H1 (cell line): ENCODE results near the gene CASP9.

Experiments used
- BACH1 ChIP-seq: IDR thresholded peaks from 2 replicates; pipeline ENCODE4 v1.6.1; 2012; ENCODE audit warnings: low read length, improper control_type of control experiment
- CREB1 ChIP-seq: IDR thresholded peaks from 2 replicates; pipeline ENCODE4 v1.6.1; 2012; ENCODE audit warnings: inconsistent platforms
- EGR1 ChIP-seq: IDR thresholded peaks from 2 replicates; pipeline ENCODE4 v1.6.1; 2011; ENCODE audit warnings: low read depth, low read length, borderline replicate concordance
- EP300 ChIP-seq, 2 experiments: IDR thresholded peaks; 1 replicate in 1 of 2; 2 replicates in 1 of 2; pipeline ENCODE4 v1.6.1; 2011 to 2012; ENCODE audit warnings: low read depth in 2 of 2, low read length in 2 of 2, mild to moderate bottlenecking in 2 of 2, borderline replicate concordance in 1 of 2, inconsistent platforms in 1 of 2, moderate library complexity in 1 of 2
- HDAC6 ChIP-seq: IDR thresholded peaks from one replicate; pipeline ENCODE4 v1.7.1; 2012; ENCODE audit warnings: low read depth, mild to moderate bottlenecking, inconsistent platforms, low read length, moderate library complexity
- POLR2AphosphoS5 ChIP-seq: IDR thresholded peaks from 2 replicates; pipeline ENCODE4 v1.6.1; 2011; ENCODE audit warnings: low read depth, low read length
- RAD21 ChIP-seq, 2 experiments: IDR thresholded peaks in 1 of 2; conservative IDR thresholded peaks in 1 of 2; 2 replicates each; pipeline ENCODE4 v1.6.1; 2011; ENCODE audit warnings: low read depth in 2 of 2, low read length in 2 of 2, improper control_type of control experiment in 1 of 2, inconsistent platforms in 1 of 2, mild to moderate bottlenecking in 1 of 2, moderate library complexity in 1 of 2
- RNF2 ChIP-seq: fragments of 200-900, 300-1000 bp; sonication (generic); IDR thresholded peaks from 2 replicates; pipeline ENCODE4 v1.7.1; 2016; ENCODE audit warnings: borderline replicate concordance, low read depth, mild to moderate bottlenecking, antibody characterized with exemption, low read length; ENCODE audit not compliant: poor library complexity, severe bottlenecking; ENCODE audit errors: missing control alignments
- SIX5 ChIP-seq: IDR thresholded peaks from 2 replicates; pipeline ENCODE4 v1.6.1; 2011; ENCODE audit warnings: mild to moderate bottlenecking, low read depth, low read length
- SP1 ChIP-seq: IDR thresholded peaks from 2 replicates; pipeline ENCODE4 v1.6.1; 2011; ENCODE audit warnings: low read depth, low read length
- SP2 ChIP-seq: IDR thresholded peaks from 2 replicates; pipeline ENCODE4 v1.6.1; 2012; ENCODE audit warnings: mild to moderate bottlenecking, low read length, inconsistent platforms
- TAF1 ChIP-seq: IDR thresholded peaks from 2 replicates; pipeline ENCODE4 v1.6.1; 2011; ENCODE audit warnings: mild to moderate bottlenecking, low read depth, low read length
- TEAD4 ChIP-seq: IDR thresholded peaks from 2 replicates; pipeline ENCODE4 v1.6.1; 2012; ENCODE audit warnings: low read depth, low read length, inconsistent platforms, mixed read lengths
- TF ChIP-seq, protein P1 (sequence below), 3 experiments: IDR thresholded peaks; 1 replicate in 2 of 3; 2 replicates in 1 of 3; pipeline versions ENCODE4 v1.5.1 to v1.6.1; 2011; ENCODE audit warnings: low read length in 3 of 3, mild to moderate bottlenecking in 3 of 3, inconsistent platforms in 2 of 3, low read depth in 1 of 3, moderate library complexity in 1 of 3; ENCODE audit not compliant: insufficient read depth in 1 of 3; ENCODE audit errors: control extremely low read depth in 1 of 3

GRCh38 chr1:15570861-15571260, 46.8 kb upstream of the CASP9 start:
- TF ChIP-seq, protein P1, sequence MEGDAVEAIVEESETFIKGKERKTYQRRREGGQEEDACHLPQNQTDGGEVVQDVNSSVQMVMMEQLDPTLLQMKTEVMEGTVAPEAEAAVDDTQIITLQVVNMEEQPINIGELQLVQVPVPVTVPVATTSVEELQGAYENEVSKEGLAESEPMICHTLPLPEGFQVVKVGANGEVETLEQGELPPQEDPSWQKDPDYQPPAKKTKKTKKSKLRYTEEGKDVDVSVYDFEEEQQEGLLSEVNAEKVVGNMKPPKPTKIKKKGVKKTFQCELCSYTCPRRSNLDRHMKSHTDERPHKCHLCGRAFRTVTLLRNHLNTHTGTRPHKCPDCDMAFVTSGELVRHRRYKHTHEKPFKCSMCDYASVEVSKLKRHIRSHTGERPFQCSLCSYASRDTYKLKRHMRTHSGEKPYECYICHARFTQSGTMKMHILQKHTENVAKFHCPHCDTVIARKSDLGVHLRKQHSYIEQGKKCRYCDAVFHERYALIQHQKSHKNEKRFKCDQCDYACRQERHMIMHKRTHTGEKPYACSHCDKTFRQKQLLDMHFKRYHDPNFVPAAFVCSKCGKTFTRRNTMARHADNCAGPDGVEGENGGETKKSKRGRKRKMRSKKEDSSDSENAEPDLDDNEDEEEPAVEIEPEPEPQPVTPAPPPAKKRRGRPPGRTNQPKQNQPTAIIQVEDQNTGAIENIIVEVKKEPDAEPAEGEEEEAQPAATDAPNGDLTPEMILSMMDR (IDR thresholded peaks at IDR 0.05; ENCODE audit: control extremely low read depth in 1 of 3, insufficient read depth in 1 of 3, low read depth in 1 of 3, low read length in 3 of 3): no peak
- TF ChIP-seq RNF2: no peak
- no peak for TF ChIP-seq EP300 (IDR thresholded peaks at IDR 0.05; ENCODE audit: borderline replicate concordance in 1 of 2, low read depth in 2 of 2, low read length in 2 of 2)
- no peak for TF ChIP-seq TEAD4
- TF ChIP-seq SP1: no peak
- TF ChIP-seq BACH1: no peak
- TF ChIP-seq SIX5: no peak
- no peak for TF ChIP-seq RAD21 (IDR thresholded peaks at IDR 0.05 in 1 of 2, conservative IDR thresholded peaks at IDR 0.05 in 1 of 2; ENCODE audit: low read depth in 2 of 2, low read length in 2 of 2)
- no peak for TF ChIP-seq CREB1
- no peak for TF ChIP-seq HDAC6
- TF ChIP-seq EGR1: no peak
- TF ChIP-seq TAF1: no peak
- TF ChIP-seq POLR2AphosphoS5: no peak
- TF ChIP-seq SP2: no peak
